K562 (cell line): ENCODE measurements around the gene MAN1B1. TPM values are rescaled to one million over a fixed set of nuclear protein-coding genes. Genes with fewer than 3 reads are reported as not detected.

Experiments used
- ATAC-seq: fragments of 200-7000 bp; cut with Tn5 transposase; 3 replicates; pipeline ENCODE4 v1.9.1; 2020; ENCODE audit warnings: moderate library complexity
- BruUV-seq: library from RNA; stranded (reverse); fragments of 400-500 nt; replicated peaks from 2 replicates; lab custom pipeline; 2021; lab: Mats Ljungman, UMichigan
- CTCF ChIA-PET: fragments of 300-600 bp; formaldehyde crosslinking; extraction: SDS; loops from one replicate; lab custom pipeline; 2021; ENCODE audit warnings: low intra/inter-chr PET ratio; lab: Yijun Ruan, JAX
- POLR2A ChIA-PET: fragments of 300-600, 350-650 bp; sonication (Branson Sonifier 250); formaldehyde crosslinking; extraction: SDS; loops from one replicate; lab custom pipeline; 2021; ENCODE audit warnings: antibody characterized with exemption, inconsistent platforms; lab: Yijun Ruan, JAX
- DNase-seq, 4 experiments: peaks; one replicate each; pipeline versions ENCODE4 v3.0.0 to v3.0.0-alpha.2; 2011 to 2018; ENCODE audit warnings: low spot score in 3 of 4, mixed read lengths in 3 of 4; ENCODE audit errors: extremely low read depth in 1 of 4
- FAIRE-seq: peaks from 2 replicates; lab custom pipeline; 2011; peaks lifted over from hg19 to GRCh38; lab: Jason Lieb, UNC
- H2AFZ ChIP-seq: 2 replicates; pipeline ENCODE4 v1.6.0; 2011; ENCODE audit warnings: low read depth, low read length, control low read depth, inconsistent platforms
- H3K27ac ChIP-seq: fragments of 200-600 bp; 3 replicates; pipeline ENCODE4 v1.8.0; 2011; ENCODE audit warnings: low read depth, mild to moderate bottlenecking, control low read depth, inconsistent platforms, low read length, moderate library complexity, mixed read lengths; ENCODE audit errors: extremely low read depth
- H3K27me3 ChIP-seq, 2 experiments: fragments of 300-600 bp in 1 of 2; 2 replicates in 1 of 2; 3 replicates in 1 of 2; pipeline versions ENCODE4 v1.6.0 to v1.8.0; 2011; ENCODE audit warnings: inconsistent platforms in 2 of 2, low read length in 2 of 2, mild to moderate bottlenecking in 1 of 2, mixed read lengths in 1 of 2, moderate library complexity in 1 of 2; ENCODE audit not compliant: control insufficient read depth in 2 of 2, insufficient read depth in 2 of 2
- H3K36me3 ChIP-seq: fragments of 300-600 bp; 3 replicates; pipeline ENCODE4 v1.8.0; 2011; ENCODE audit warnings: mild to moderate bottlenecking, low read length, inconsistent platforms; ENCODE audit not compliant: control insufficient read depth, insufficient read depth
- H3K4me1 ChIP-seq, 2 experiments: fragments of 200-600 bp in 1 of 2; replicated peaks in 1 of 2; 2 replicates in 1 of 2; 3 replicates in 1 of 2; pipeline versions ENCODE4 v1.5.1 to v1.8.0; 2011; ENCODE audit warnings: inconsistent platforms in 2 of 2, low read length in 2 of 2, mild to moderate bottlenecking in 1 of 2, mixed read lengths in 1 of 2, moderate library complexity in 1 of 2; ENCODE audit not compliant: control insufficient read depth in 2 of 2, insufficient read depth in 2 of 2
- H3K4me2 ChIP-seq: 2 replicates; pipeline ENCODE4 v1.6.1; 2011; ENCODE audit warnings: low read length, control low read depth, inconsistent platforms, mixed read lengths; ENCODE audit not compliant: insufficient read depth
- H3K4me3 ChIP-seq: fragments of 200-600 bp; sonication (generic), shearing (Covaris generic); 2 replicates; pipeline ENCODE4 v1.5.1; 2016; ENCODE audit warnings: control low read depth, inconsistent platforms
- H3K79me2 ChIP-seq: fragments of 200-600 bp; 3 replicates; pipeline ENCODE4 v1.8.0; 2011; ENCODE audit warnings: low read length, inconsistent platforms; ENCODE audit not compliant: control insufficient read depth, insufficient read depth
- H3K9ac ChIP-seq, 2 experiments: 2 replicates each; pipeline versions ENCODE4 v1.6.0 to v1.6.1; 2011; ENCODE audit warnings: low read depth in 2 of 2, low read length in 2 of 2, control low read depth in 1 of 2, inconsistent platforms in 1 of 2, mild to moderate bottlenecking in 1 of 2, mixed read lengths in 1 of 2; ENCODE audit not compliant: insufficient read depth in 1 of 2
- H3K9me1 ChIP-seq: one replicate; pipeline ENCODE4 v1.6.0; 2011; ENCODE audit warnings: inconsistent platforms, mild to moderate bottlenecking, low read length, moderate library complexity; ENCODE audit not compliant: control insufficient read depth, insufficient read depth
- H3K9me3 ChIP-seq: replicated peaks from 2 replicates; pipeline ENCODE4 v1.5.1; 2011; ENCODE audit warnings: low read depth, low read length, inconsistent platforms; ENCODE audit not compliant: control insufficient read depth, insufficient read depth
- H4K20me1 ChIP-seq: replicated peaks from 2 replicates; pipeline ENCODE4 v1.6.1; 2011; ENCODE audit warnings: low read length, inconsistent platforms, mixed read lengths; ENCODE audit not compliant: control insufficient read depth, insufficient read depth
- CBX2 ChIP-seq: fragments of 200-600 bp; sonication (generic); IDR thresholded peaks from one replicate; pipeline ENCODE4 v1.6.1; 2012; ENCODE audit warnings: mild to moderate bottlenecking, low read length, inconsistent platforms; ENCODE audit not compliant: insufficient read depth, poor library complexity, severe bottlenecking
- CTBP1 ChIP-seq: fragments of 450-650 bp; IDR thresholded peaks from 2 replicates; pipeline ENCODE4 v1.6.1; 2016; ENCODE audit warnings: borderline replicate concordance
- E2F6 ChIP-seq, 2 experiments: IDR thresholded peaks; 2 replicates each; pipeline ENCODE4 v1.6.1; 2011; ENCODE audit warnings: borderline replicate concordance in 1 of 2, control low read depth in 1 of 2, low read depth in 1 of 2, low read length in 1 of 2, mild to moderate bottlenecking in 1 of 2, mixed read lengths in 1 of 2, moderate library complexity in 1 of 2; ENCODE audit not compliant: insufficient read depth in 1 of 2, insufficient read length in 1 of 2, poor library complexity in 1 of 2, severe bottlenecking in 1 of 2; ENCODE audit errors: extremely low read depth in 1 of 2
- FOXK1 ChIP-seq: sonication (generic); formaldehyde crosslinking; IDR thresholded peaks from 2 replicates; pipeline ENCODE4 v1.8.0; 2022; ENCODE audit warnings: missing genetic modification reagents, mild to moderate bottlenecking, borderline replicate concordance
- HSF4 ChIP-seq: fragments of 250-450 bp; sonication (Bioruptor Pico); IDR thresholded peaks from 2 replicates; pipeline ENCODE4 v2.1.2; 2022; ENCODE audit warnings: mild to moderate bottlenecking, moderate library complexity, borderline replicate concordance
- L3MBTL2 ChIP-seq: fragments of 450-650 bp; IDR thresholded peaks from 2 replicates; pipeline ENCODE4 v1.6.1; 2016; ENCODE audit warnings: mild to moderate bottlenecking, moderate library complexity
- MCM2 ChIP-seq: fragments of 450-650 bp; IDR thresholded peaks from 2 replicates; pipeline ENCODE4 v1.6.1; 2017; ENCODE audit warnings: low read depth, mild to moderate bottlenecking
- NR0B1 ChIP-seq: fragments of 450-650 bp; IDR thresholded peaks from one replicate; pipeline ENCODE4 v1.6.1; 2018; ENCODE audit warnings: mild to moderate bottlenecking, moderate library complexity; ENCODE audit not compliant: partially characterized antibody
- PCBP1 ChIP-seq: fragments of 200-400 bp; formaldehyde crosslinking; IDR thresholded peaks from 2 replicates; pipeline ENCODE4 v1.6.1; 2018; ENCODE audit warnings: mild to moderate bottlenecking, low read depth, low read length; ENCODE audit not compliant: poor library complexity, severe bottlenecking
- POLR2G ChIP-seq: fragments of 200-400 bp; formaldehyde crosslinking; IDR thresholded peaks from 2 replicates; pipeline ENCODE4 v1.6.1; 2017; ENCODE audit warnings: low read depth, mild to moderate bottlenecking, antibody characterized with exemption, low read length, moderate library complexity
- POU5F1 ChIP-seq: fragments of 150-350 bp; IDR thresholded peaks from 2 replicates; pipeline ENCODE4 v1.6.1; 2014; ENCODE audit warnings: borderline replicate concordance, low read length, low read depth, mild to moderate bottlenecking; ENCODE audit not compliant: partially characterized antibody
- SNRNP70 ChIP-seq: fragments of 200-400 bp; formaldehyde crosslinking; optimal IDR thresholded peaks from 2 replicates; pipeline ENCODE3; 2017; ENCODE audit warnings: low read depth, low read length
- ZNF12 ChIP-seq: sonication (generic); formaldehyde crosslinking; IDR thresholded peaks from 2 replicates; pipeline ENCODE4 v1.4.0; 2020; ENCODE audit warnings: mild to moderate bottlenecking, missing genetic modification reagents
- ZNF764 ChIP-seq: fragments of 250-450 bp; sonication (Bioruptor Pico); IDR thresholded peaks from 2 replicates; pipeline ENCODE4 v1.4.0; 2020; ENCODE audit warnings: low read depth, mild to moderate bottlenecking, moderate library complexity
- WGBS: fragments of 100-300 bp; shearing (Covaris generic); methylation state at CpG from one replicate; pipeline ENCODE4 v1.1.6; 2016; ENCODE audit warnings: low coverage, mixed read lengths; ENCODE audit not compliant: insufficient coverage; ENCODE audit errors: missing lambda C conversion rate; 5-methylcytosine and 5-hydroxymethylcytosine counted together
- in situ Hi-C: fragments of 300-500 bp; cut with MboI; formaldehyde crosslinking; loops from 4 replicates; pipeline ENCODE4 v1.15.0; 2018; ENCODE audit warnings: inconsistent platforms, mixed read lengths
- intact Hi-C: fragments of 100-400 bp; cut with micrococcal nuclease; formaldehyde crosslinking; loops from 2 replicates; pipeline ENCODE4 v1.14.2; 2022
- polyA plus RNA-seq, 8 experiments: library from polyadenylated mRNA; depleted of rRNA in 4 of 8; stranded (reverse) in 5 of 8; unstranded in 3 of 8; fragments of >200 nt; fragmentation: Nextera tagmentation in 2 of 8; fragmentation: Illumina TruSeq in 1 of 8; extraction: Ambion mirVana in 2 of 8; extraction: Trizol in 1 of 8; gene quantifications; 2 replicates each; pipeline versions ENCODE4 v1.2.1 to v1.2.3, GENCODE V29; 2011 to 2014; ENCODE audit warnings: inconsistent platforms in 1 of 8, missing spikeins in 1 of 8
- total RNA-seq, 7 experiments: library from RNA; depleted of rRNA in 6 of 7; stranded (reverse); fragments of >200 nt in 6 of 7; fragmentation: Illumina TruSeq in 2 of 7; extraction: Trizol in 2 of 7; gene quantifications; 2 replicates each; pipeline versions ENCODE4 v1.2.1 to v1.2.3, GENCODE V29; 2011 to 2021; ENCODE audit warnings: low replicate concordance in 1 of 7

The MAN1B1 gene
- total and polyA plus RNA-seq, 9 of the 15 experiments (the other 6 are each of a cell fraction or from before 2014, with no cell fraction given): 0.55 to 36.6 (median 27.3) TPM

- Histone ChIP-seq H3K27ac (peak overlapping the region; percentile 19; the same call in 1 of the 3 replicates), H3K4me1 (peaks cover 19 to 75% of the 10 kb centered on the region in 2 experiments), H3K9me1 (no peaks in the 10 kb centered on the region), H3K4me2 (peak overlapping the region; percentile 52; the same call in 1 of the 2 replicates), H3K27me3 (no peaks in the 10 kb centered on the region), H2AFZ (no peak overlapping the region), H3K36me3 (peaks cover 10% of the 10 kb centered on the region; the same call in 1 of the 3 replicates), H3K79me2 (no peaks in the 10 kb centered on the region; the same call in 2 of the 3 replicates), H3K9me3 (no peaks in the 10 kb centered on the region), H3K4me3 (peak overlapping the region; percentile 42), H3K9ac (peak overlapping the region; percentile 38 to 89; a peak in 3 of 4 replicates), H4K20me1 (no peaks in the 10 kb centered on the region)
- ChIA-PET POLR2A (no interaction called here), CTCF (no interaction called here)
- FAIRE-seq (no peak), ATAC-seq (no peak), DNase-seq (no peak)
- intact Hi-C loops: no loop called here
- WGBS: 77% methylated on average over 32 of the region's 76 CpGs
- in situ Hi-C loops: no loop called here
- no TSS peak for BruUV-seq
- TF ChIP-seq ZNF764 (no peak), ZNF12 (CRISPR knock-in tag) (no peak), HSF4 (CRISPR knock-in tag) (no peak), PCBP1 (peak; percentile 59), POLR2G (0 out of 2 replicates have a peak, but pooled peaks have one; percentile 4), L3MBTL2 (no peak), FOXK1 (CRISPR knock-in tag) (no peak), MCM2 (no peak), CTBP1 (no peak), SNRNP70 (no peak), E2F6 (IDR thresholded peaks at IDR 0.05; ENCODE audit: borderline replicate concordance in 1 of 2, extremely low read depth in 1 of 2, insufficient read depth in 1 of 2, insufficient read length in 1 of 2, low read depth in 1 of 2, low read length in 1 of 2, poor library complexity in 1 of 2, severe bottlenecking in 1 of 2) (no peak), POU5F1 (no peak), CBX2 (no peak), NR0B1 (no peak)
Observed at GRCh38 chr9:137077758-137078693, 8.8 kb upstream of the MAN1B1 start.
